Measurements from ENCODE around the gene KCTD2.
"Not testable (repeated sequence)": the region's sequence is repeated elsewhere in the genome, so short reads cannot be mapped to it uniquely, and the experiment has no call there.

KCTD2 gene

DNA sequence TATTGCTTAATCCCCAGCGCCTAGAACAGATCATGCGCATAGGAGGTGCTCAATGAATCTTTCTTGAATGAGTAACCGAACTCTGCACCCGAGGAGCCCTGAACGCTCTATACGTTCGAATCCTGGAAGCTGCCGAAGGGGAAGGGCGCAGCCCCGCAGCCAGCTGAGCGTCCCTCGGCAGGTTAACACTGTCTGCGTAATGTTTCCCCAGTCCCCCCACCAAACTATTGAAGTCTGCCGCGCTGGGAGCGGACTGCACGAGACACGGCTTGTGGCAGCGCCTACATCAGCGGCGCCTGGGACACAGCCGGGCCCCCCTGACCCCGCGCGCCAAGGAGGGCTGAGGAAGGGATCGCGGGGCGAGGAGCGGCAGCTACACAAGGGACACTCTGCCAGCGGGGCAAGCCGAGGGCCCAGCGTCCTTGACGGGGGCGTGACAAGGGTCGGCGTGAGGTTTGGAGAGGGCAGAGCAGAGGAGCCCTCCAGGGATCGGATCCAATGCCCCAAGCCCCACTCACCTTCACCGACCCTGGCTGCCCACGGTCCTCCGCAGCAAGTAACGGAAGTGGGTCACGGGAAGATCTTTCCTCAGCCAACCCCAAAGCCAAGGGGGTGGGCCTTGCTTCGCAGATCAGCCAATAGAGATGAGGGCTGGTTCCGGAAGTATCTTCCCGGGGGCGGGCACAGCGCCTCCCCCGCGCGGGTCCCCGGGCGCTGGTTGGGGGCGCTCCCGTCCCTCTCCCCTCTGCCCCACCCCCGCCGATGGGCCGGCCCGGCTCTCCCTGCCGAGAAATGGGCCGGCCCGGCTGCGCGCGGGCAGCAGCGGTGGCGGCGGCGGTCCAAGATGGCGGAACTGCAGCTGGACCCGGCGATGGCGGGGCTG, at the start of gene KCTD2, which contains the start of gene ATP5PD:
TSS of gene KCTD2 (plus strand) at position 819 of the 883 bp plus-strand sequence. CDS start at position 845, 26 bp downstream.
TSS of gene ATP5PD (minus strand) at position 563 of the 883 bp plus-strand sequence. CDS start 4,319 bp downstream, outside the sequence.
- DNase-seq (ENCODE audit: low read depth): peak; percentile 94

DNA sequence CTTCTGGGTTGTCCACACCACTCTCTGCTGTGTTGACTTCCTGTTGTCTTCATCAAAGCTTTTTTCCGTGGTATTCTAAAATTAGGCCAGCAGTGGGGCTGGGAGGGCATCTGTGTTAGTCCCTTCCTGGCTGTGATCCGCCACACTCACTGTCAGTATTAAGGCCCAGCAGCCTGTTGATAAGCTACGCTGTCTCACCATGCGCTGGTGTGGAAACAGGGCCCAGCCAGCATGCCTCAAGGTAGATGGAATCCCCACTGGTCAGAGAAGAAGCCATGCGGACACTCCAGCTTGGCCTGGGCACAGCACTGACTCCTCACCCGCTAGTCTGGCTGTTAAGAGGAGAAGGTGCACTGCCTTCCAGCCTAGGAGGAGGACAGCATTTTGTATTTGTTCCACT, 48.2 kb upstream of the KCTD2 start:
- no peak for DNase-seq (ENCODE audit: low read depth)

GRCh38 chr17:74999523-74999922, 47.5 kb upstream of the KCTD2 start:
- no peak for DNase-seq (ENCODE audit: low read depth)

GRCh38 chr17:75001915-75002843, 44.8 kb upstream of the KCTD2 start:
- DNase-seq (ENCODE audit: low read depth): no peak

DNA sequence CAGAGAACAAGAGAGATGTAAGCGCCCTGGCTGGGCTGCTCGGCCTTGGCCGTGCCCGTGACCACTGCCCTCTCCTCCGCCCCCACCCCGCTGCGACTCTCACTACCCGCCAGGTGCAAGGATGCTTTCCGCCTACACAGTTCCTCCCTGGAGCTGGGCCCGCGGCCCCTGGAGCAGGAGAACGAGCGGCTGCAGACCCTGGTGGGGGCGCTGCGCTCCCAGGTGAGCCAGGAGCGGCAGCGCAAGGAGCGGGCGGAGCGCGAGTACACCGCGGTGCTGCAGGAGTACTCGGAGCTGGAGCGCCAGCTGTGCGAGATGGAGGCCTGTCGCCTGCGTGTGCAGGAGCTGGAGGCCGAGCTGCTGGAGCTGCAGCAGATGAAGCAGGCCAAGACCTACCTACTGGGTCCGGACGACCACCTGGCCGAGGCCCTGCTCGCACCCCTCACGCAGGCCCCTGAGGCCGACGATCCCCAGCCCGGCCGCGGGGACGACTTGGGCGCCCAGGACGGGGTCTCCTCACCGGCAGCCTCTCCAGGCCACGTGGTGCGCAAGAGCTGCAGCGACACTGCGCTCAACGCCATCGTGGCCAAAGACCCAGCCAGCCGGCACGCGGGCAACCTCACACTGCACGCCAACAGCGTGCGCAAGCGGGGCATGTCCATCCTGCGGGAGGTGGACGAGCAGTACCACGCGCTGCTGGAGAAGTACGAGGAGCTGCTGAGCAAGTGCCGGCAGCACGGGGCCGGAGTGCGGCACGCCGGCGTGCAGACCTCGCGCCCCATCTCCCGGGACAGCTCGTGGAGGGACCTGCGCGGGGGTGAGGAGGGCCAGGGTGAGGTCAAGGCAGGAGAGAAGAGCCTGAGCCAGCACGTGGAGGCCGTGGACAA, 43.7 kb upstream of the KCTD2 start:
- no peak for DNase-seq (ENCODE audit: low read depth)

GRCh38 chr17:75003957-75004355, 43.1 kb upstream of the KCTD2 start:
- DNase-seq (ENCODE audit: low read depth): no peak

DNA sequence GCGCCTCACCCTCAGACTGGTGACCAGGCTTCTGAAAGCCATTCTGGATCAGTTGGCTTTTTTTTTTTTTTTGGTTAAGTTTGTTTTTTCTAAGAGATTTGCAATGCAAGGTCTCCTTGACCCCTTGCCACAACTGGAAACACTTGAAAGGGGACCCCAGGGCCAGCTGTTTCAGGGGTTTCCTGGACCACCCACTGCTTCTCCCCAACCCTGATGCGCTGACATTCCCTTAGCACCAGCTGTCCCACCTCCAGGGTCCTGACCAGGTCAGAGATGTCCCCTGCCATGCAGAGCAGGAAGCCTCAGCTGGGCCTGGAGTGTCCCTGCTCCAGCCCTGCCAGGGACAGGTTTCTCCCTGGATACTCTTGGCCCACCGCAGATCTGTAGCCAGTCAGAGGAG, 42.7 kb upstream of the KCTD2 start:
- no peak for DNase-seq (ENCODE audit: low read depth)

DNA sequence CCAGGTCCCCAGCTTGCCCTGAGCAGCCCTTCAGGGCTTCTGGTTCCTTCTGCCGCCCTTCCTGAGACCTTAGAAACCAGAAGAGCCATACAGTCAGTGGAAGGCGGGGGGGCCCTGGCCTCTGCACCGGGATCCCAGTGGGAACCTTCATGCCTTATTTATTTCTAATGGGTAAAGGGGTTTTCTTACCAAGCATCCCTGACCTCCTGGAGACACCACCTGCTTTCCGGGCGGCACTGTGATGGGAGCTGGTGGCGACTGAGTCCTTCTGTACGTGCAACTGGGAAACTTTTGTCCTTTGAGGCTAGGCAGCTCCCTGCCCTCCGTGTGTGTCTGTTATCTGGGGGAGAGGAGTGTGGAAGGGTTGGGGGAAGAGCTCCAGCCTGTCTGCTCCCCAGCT, 41.7 kb upstream of the KCTD2 start:
- DNase-seq (ENCODE audit: low read depth): no peak

- not testable (repeated sequence) for DNase-seq (ENCODE audit: low read depth)
Observed at GRCh38 chr17:75006084-75006483, 40.9 kb upstream of the KCTD2 start.

- no peak for DNase-seq (ENCODE audit: low read depth)
Observed at GRCh38 chr17:75006653-75007052, 40.4 kb upstream of the KCTD2 start.

- no peak for DNase-seq (ENCODE audit: low read depth)
Observed at GRCh38 chr17:75008373-75008772, 38.7 kb upstream of the KCTD2 start.

DNA sequence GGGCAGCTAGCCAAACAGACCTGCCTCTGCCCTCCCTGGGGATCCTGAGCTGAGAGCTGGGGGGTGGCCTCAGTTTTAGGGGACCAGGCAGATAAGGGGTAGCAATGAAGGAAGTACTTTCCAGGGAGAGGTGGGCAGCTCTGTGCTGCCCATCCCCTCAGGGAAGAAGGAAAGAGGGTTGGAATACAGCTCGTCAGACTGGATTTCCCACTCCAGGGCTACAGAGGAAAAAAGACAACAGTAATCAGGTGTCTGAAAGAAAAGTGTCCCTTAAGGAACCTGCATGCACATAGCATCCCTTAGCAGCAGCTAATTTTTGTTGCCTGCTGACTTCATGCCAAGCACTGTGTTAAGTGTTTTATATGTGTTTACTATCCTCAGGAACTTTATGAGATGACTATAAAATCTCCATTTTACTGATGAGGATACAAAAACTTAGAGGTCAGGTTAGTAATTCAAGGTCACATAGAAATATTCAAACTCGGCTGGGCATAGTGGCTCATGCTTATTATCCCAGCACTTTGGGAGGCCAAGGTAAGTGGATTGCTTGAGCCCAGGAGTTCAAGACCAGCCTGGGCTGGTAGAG, 37.8 kb upstream of the KCTD2 start:
- DNase-seq (ENCODE audit: low read depth): no peak

DNA sequence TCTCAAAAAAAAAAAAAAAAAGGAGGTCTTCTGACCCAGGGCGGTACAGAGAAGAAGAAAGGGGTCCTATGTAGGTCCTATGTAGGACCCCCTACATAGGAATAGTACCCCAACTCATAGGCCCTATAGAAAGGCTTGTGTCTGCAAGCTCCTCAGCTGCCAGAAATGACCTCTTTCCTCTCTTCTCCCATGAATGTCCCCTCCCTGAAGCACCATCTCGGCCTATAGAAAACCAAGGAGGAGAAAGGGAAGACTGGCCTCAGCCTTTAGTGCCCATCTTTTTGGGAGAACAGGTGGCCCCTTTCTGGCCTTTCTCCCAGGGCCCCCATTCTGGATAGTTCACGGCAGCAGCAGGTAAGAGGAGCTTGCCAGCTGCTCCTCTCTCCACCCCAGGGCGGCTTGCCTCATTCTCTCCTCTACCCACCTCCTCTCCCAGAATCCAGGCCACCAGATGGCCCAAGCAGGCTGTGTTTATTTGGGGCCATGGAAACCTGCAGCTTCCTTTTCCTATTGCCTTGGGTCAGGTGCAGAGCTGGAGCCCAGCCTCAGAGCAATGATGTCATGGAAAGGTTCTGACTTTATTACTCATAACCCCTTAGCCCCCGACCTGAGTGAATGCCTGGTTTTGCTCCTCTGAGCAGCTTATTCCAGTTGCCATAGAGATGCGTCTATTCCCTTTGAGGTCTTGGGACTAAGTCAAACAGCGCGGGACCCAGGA, 36.2 kb upstream of the KCTD2 start:
- DNase-seq (ENCODE audit: low read depth): no peak

DNA sequence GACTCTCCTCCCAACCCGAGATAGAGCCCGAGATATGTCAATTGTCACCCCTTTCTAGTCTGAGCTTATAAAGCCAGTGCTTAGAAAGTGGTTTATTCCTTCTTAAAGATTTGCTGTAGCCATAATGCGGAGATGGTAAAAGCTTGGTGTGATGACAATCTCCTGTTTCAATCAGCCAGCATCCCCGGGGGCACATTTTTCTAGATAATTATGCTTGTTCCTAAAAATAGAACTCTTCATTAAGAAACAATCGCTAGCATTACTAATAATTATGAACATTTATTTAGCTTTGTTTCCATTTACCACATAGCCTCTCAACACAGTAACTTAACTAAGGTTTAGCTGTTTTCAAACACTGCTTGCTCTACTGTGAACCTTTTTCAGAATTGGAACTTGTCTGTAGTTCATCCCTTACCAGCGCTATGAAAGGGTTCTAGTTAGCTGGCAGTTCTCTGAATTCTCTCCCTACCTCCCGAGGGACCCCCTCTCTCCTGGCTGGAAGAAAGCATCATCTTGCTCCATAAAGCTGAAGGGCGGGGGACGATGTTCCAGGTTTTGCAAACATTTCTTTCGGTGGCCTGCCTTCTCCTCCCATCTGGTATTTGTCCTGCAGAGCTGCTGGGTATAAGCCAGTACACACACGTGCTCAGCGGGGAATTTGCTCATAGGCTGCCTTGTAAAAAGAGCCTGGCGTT, 35.5 kb upstream of the KCTD2 start:
- DNase-seq (ENCODE audit: low read depth): no peak

DNA sequence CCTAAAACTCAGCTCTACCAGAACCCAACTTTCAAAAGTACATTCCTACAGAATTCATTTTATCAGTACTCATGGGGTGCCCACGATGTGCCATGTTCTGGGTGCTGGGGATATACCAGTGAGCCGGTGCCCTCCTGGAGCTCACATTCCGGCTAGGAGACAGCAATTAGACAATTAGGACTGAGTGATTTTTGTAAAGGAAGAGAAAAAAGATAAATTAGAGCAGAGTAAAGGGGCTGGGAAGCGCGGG, 35.0 kb upstream of the KCTD2 start:
- DNase-seq (ENCODE audit: low read depth): no peak

DNA sequence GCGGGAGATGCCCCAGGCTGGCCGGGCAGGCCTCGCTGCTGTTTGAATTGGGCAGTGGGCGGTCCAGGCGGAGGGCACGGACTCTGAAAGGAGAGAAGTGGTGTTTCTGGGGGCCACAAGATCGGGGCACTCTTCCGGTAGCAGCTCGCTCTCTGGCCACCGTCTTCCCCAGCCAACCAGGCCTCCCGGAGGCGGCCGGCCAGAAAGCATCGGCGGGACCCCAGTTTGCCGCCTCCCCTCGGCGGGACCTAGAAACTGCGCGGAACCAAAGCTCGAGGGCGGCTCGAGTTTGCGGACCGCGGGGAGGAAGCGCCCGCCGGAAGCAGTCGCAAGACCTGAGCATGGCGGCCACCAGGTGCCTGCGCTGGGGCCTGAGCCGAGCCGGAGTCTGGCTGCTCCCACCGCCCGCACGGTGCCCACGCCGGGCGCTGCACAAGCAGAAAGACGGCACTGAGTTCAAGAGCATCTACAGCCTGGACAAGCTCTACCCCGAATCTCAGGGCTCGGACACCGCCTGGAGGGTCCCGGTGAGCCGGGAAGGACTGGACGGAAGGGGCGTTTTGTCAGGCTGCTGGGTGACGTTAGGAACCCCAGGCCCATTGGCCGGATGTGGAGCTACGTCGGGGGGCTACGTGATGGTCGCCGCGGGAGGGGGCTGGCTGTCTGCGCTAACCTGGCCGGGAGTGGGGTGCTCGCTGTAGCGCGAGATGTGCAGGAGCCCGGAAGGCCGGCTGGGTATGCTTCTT, 34.5 kb upstream of the KCTD2 start, which contains the start of gene MRPL58:
TSS of gene MRPL58 (plus strand) at position 325 of the 746 bp plus-strand sequence. CDS start at position 342, 17 bp downstream.
- peak; percentile 68 for DNase-seq (ENCODE audit: low read depth)

GRCh38 chr17:75013092-75013559, 33.9 kb upstream of the KCTD2 start:
- DNase-seq (ENCODE audit: low read depth): no peak

DNA sequence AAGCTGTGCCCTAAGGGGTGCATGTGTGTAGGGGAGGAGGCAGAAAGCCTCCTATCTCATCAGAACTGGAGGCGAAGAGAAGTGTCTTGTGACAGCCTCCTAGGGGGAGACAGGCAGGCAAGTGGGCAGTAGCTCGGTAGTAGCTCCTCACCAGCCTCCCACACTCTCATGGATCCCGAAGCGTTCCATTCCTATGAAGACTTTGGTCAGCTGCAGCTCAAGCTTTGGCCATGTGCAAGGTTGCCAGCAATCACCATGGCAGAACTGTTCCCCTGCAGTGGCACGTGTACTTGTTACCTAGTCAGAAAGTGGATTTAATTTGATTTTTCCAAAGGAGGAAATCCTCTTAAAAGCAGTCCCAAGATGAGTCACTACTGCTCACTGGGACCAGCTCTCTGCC, 27.9 kb upstream of the KCTD2 start:
- DNase-seq (ENCODE audit: low read depth): no peak

- DNase-seq (ENCODE audit: low read depth): no peak
Observed at GRCh38 chr17:75019710-75020109, 27.3 kb upstream of the KCTD2 start.

Data from activated gamma-delta T cell treated with anti-CD3 and anti-CD28 coated beads, Interleukin-2, amount 50 U/mL, for 16 hours (primary cell).